ENCODE data around the gene HSPA12B. TPM values are rescaled to one million over a fixed set of nuclear protein-coding genes. Genes with fewer than 3 reads are reported as not detected.

Gene HSPA12B
- total RNA-seq, 1 donor from 2014 or later = 64.8 TPM

DNA sequence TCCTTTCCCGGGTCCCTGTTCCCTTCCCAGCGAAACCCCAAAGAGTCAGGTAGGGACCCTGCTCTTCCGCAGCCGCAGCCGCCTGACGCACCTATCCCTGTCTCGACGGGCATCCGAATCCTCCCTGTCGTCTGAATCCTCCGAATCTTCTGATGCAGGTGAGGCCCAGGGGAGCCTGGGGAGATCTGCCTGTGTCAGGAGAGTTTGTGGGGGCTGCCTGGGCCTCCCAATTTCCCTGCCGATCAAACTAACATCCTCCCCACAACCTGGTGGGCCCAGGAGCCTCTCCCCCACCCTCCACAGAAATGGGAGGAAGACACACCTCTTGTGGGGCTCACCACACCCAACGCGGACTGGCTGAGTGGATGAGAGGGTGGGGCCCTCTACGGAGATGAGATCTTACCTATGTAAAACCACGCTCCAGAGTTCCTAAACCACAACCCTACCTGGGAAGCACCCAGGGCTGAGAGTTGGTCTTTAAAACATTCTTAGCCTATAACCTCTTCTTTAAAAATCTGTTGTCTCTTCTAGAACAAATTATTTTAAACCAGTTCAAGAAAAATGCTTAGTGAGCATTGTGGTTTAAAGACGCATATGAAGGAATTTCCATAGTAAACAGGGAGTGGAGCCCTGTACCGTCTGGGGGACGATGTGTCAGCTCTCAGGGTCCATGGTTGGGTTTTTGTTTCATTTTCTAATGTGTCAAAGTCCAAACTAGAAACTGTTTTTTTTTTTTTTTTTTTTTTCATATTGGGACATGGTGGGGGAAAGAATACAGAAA is 65.3 kb downstream of the HSPA12B start:
- TF ChIP-seq, protein P1, sequence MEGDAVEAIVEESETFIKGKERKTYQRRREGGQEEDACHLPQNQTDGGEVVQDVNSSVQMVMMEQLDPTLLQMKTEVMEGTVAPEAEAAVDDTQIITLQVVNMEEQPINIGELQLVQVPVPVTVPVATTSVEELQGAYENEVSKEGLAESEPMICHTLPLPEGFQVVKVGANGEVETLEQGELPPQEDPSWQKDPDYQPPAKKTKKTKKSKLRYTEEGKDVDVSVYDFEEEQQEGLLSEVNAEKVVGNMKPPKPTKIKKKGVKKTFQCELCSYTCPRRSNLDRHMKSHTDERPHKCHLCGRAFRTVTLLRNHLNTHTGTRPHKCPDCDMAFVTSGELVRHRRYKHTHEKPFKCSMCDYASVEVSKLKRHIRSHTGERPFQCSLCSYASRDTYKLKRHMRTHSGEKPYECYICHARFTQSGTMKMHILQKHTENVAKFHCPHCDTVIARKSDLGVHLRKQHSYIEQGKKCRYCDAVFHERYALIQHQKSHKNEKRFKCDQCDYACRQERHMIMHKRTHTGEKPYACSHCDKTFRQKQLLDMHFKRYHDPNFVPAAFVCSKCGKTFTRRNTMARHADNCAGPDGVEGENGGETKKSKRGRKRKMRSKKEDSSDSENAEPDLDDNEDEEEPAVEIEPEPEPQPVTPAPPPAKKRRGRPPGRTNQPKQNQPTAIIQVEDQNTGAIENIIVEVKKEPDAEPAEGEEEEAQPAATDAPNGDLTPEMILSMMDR (IDR thresholded peaks at IDR 0.05) = no peak
- Histone ChIP-seq H3K4me3 (peak overlapping the region; percentile 66 to 74), H3K4me1 (peaks cover 14 to 27% of the 10 kb centered on the region in 2 donors), H3K27ac (peak overlapping the region in 1 of 2 donors; percentile 30), H3K27me3 (no peaks in the 10 kb centered on the region), H3K36me3 (peaks cover 25 to 27% of the 10 kb centered on the region in 2 donors), H3K9me3 (no peaks in the 10 kb centered on the region)
- DNase-seq (ENCODE audit: low spot score in 2 of 2) = no peak
- intact Hi-C loops (cut with DNase I) = no loop called here

DNA sequence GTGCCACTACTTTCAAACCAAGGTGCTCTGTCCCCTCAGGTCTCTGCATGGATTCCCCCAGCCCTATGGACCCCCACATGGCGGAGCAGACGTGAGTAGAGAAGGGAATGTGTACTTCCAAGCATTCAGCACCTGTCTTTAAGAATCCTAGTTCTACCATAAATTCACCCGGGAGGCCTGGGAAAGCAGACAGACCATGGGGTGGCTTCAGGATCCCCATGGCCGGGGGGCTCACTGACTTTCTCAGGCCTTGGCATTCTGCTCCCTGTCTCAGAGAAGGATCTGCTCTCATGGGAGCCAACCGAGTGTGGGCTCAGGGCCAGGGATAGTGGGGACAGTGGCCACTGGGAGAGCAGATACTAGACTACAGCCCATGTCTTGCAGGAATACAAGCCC is 65.9 kb downstream of the HSPA12B start:
- intact Hi-C loops (cut with DNase I) = no loop called here
- H3K27me3 ChIP-seq = no peaks in the 10 kb centered on the region
- H3K9me3 ChIP-seq = no peaks in the 10 kb centered on the region
- no peak for DNase-seq (ENCODE audit: low spot score in 2 of 2)
- no peak overlapping the region for H3K4me3 ChIP-seq
- H3K4me1 ChIP-seq = peaks cover 14 to 27% of the 10 kb centered on the region in 2 donors
- H3K27ac ChIP-seq = peak overlapping the region in 1 of 2 donors; percentile 30
- TF ChIP-seq, protein P1 (IDR thresholded peaks at IDR 0.05) = no peak
- H3K36me3 ChIP-seq = peaks cover 31 to 33% of the 10 kb centered on the region in 2 donors

DNA sequence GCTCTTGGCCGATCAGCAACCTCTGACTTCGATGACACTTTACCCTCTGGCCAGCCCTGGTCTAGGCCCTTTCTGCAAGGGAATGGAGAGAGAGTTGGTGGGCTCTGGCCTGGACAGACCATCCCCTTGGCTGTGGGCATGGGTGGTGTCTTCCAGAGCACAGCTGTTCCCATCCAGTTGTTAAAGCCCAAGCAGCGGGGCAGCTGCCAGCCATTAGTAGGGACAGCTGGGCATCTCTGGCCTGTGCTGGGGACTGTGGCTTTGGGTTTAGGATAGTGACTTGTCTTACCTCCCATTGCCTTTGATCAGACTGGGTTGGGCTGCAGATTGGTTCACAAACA is 66.4 kb downstream of the HSPA12B start:
- DNase-seq (ENCODE audit: low spot score in 2 of 2) = no peak
- Histone ChIP-seq H3K4me1 (peaks cover 14 to 27% of the 10 kb centered on the region in 2 donors), H3K9me3 (no peaks in the 10 kb centered on the region), H3K36me3 (peaks cover 36 to 38% of the 10 kb centered on the region in 2 donors), H3K4me3 (no peak overlapping the region), H3K27ac (peak overlapping the region in 1 of 2 donors; percentile 30), H3K27me3 (no peaks in the 10 kb centered on the region)
- TF ChIP-seq, protein P1 (IDR thresholded peaks at IDR 0.05) = no peak
- intact Hi-C loops (cut with DNase I) = no loop called here

DNA sequence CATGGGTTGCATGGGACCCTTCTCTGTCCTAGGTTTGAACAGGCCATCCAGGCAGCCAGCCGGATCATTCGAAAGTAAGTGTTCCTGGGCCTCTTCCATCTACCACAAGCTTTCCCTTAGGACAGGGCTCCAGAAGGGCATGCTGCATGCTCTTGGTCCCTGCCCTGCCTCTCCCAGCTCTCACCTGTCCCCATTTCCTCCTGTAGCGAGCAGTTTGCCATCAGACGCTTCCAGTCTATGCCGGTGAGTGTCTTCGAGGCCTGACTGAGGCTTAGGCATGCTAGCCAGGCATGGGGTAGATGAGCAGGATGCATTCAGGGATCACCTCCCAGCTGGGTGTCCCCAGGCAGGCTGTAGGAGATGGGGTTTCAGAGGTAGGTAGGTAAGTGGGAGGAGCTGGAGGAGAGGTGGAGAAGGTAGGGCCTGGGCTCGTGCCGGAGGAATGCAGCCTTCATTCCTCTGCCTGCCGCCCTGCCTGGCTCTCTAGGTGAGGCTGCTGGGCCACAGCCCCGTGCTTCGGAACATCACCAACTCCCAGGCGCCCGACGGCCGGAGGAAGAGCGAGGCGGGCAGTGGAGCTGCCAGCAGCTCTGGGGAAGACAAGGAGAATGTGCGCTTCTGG is 67.9 kb downstream of the HSPA12B start:
- Histone ChIP-seq H3K27me3 (no peaks in the 10 kb centered on the region), H3K27ac (peak overlapping the region in 1 of 2 donors; percentile 23), H3K36me3 (peaks cover 49 to 50% of the 10 kb centered on the region in 2 donors), H3K9me3 (no peaks in the 10 kb centered on the region), H3K4me1 (peaks cover 14 to 18% of the 10 kb centered on the region in 2 donors), H3K4me3 (no peak overlapping the region)
- TF ChIP-seq, protein P1 (IDR thresholded peaks at IDR 0.05) = no peak
- intact Hi-C loops (cut with DNase I) = no loop called here
- DNase-seq (ENCODE audit: low spot score in 2 of 2) = no peak

DNA sequence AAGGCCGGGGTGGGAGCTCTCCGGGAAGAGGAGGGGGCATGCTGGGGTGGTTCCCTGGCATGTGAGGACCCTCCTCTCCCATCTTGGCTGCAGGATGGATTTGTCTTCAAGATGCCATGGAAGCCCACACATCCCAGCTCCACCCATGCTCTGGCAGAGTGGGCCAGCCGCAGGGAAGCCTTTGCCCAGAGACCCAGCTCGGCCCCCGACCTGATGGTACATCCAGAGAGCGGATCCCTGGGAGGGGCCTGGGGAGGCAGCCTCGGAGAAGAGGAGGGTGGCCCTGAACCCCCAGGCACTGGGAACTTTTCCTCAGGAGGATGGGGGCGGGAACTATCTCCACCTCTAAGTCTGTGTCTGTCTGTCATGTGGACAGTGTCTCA is 68.4 kb downstream of the HSPA12B start:
- no peak for DNase-seq (ENCODE audit: low spot score in 2 of 2)
- H3K27me3 ChIP-seq = no peaks in the 10 kb centered on the region
- peaks cover 14 to 20% of the 10 kb centered on the region in 2 donors for H3K4me1 ChIP-seq
- no peaks in the 10 kb centered on the region for H3K9me3 ChIP-seq
- H3K4me3 ChIP-seq = no peak overlapping the region
- H3K36me3 ChIP-seq = peaks cover 49 to 52% of the 10 kb centered on the region in 2 donors
- TF ChIP-seq, protein P1 (IDR thresholded peaks at IDR 0.05) = no peak
- intact Hi-C loops (cut with DNase I) = no loop called here
- H3K27ac ChIP-seq = no peak overlapping the region
